Right ventricle myocardium inferior (tissue), 1 donor: ENCODE results near the gene STPG3. TPM values are rescaled to one million over a fixed set of nuclear protein-coding genes. Genes with fewer than 3 reads are reported as not detected.

ENCODE experiments used
- ATAC-seq: fragments of 200-7000 bp; cut with Tn5 transposase; one replicate; pipeline ENCODE4 v1.9.1; 2020; ENCODE audit warnings: mild to moderate bottlenecking, moderate library complexity
- DNase-seq: peaks from one replicate; pipeline ENCODE4 v3.0.0; 2021; ENCODE audit errors: missing footprints
- intact Hi-C: fragments of 100-400 bp; cut with DNase I; formaldehyde crosslinking; loops from one replicate; pipeline ENCODE4 v1.11.0; 2022
- long read RNA-seq: library from polyadenylated mRNA; unstranded; transcript quantifications from one replicate; pipeline ENCODE4 v2.0.0, GENCODE V29; 2021
- total RNA-seq: library from RNA; stranded (reverse); fragmentation: NEBNext Ultra II Directional; extraction: Animal tissue kit (Norgen Biotek cat#: 25700); gene quantifications from one replicate; pipeline ENCODE4 v1.2.1, GENCODE V29; 2021
- donor health status: DM: no; HTN: yes; CAD: no; lungs with severe emphysema.

The STPG3 gene
- total RNA-seq: 1.4 TPM
- long read RNA-seq, partial matches to known transcripts: 0 of 1 reads
- long read RNA-seq, other reads (novel, unspliced or antisense): 1 of 1 reads

GRCh38 chr9:137251194-137251461 lies at the start of gene STPG3:
STPG3 (plus strand) TSS chr9:137251286; CDS start chr9:137251287, 1 bp downstream.
- ATAC-seq: no peak
- no peak for DNase-seq
- intact Hi-C loops: no loop called here

DNA sequence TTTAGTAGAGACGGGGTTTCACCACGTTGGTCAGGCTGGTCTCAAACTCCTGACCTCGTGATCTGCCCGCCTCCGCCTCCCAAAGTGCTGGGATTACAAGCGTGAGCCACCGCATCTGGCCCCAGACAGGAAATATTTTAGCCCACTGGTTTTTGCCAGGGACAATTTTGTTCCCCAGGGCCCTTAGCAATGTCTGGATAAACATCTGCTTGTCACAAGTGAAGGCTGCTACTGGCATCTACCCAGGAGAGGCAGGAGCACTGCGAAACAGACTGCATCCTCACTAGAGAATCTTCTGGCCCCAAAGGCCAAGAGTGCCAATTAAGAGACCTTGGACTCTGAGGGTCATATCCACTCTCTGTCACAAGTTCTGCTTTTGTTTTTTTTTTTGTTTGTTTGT lies 48.1 kb upstream of the STPG3 start:
- no peak for DNase-seq
- no peak for ATAC-seq
- intact Hi-C loops: no loop called here

- no peak for DNase-seq
Observed at GRCh38 chr9:137204731-137205125, 46.4 kb upstream of the STPG3 start.

DNA sequence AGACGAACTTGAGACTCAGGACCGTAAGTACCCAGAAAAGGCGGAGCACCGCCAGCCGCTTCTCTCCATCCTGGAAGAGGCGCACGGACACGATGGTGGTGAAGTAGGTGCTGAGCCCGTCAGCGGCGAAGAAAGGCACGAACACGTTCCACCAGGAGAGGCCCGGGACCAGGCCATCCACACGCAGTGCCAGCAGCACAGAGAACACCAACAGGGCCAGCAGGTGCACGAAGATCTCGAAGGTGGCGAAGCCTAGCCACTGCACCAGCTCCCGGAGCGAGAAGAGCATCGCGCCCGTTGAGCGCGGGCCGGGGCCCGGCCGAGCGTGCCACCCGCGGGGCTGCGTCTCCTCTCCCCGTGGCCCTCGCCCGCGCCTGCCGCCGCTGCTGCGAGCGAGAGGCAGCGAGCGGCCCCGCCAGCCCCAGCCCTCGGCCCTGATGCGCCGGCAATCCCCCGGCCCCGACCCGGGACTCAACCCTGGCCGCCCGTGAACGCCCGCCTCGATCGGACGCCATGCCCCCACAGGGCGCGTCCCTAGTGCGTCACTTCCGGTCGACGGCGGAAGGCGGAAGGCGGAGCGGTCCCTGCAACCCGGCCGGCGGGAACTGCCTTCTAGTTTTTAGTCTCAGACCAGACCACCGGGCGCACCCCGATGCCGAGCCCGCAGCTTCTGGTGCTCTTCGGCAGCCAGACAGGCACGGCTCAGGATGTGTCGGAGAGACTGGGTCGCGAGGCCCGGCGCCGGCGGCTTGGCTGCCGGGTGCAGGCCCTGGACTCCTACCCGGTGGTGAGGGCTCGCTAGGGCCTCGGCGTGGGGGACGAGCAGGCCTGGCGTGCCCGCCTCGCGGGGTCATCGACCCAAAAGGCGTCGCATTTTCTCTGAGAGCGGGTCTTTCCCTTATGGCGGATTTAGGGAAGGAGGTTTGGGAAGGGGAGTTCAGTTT lies 45.7 kb upstream of the STPG3 start, which contains the start of the genes NDOR1 and TMEM203:
NDOR1 (plus strand) TSS at position 575 of the 944 bp plus-strand sequence; CDS start at position 653, 78 bp downstream.
TMEM203 (minus strand) TSS at position 523 of the 944 bp plus-strand sequence; CDS start at position 289, 234 bp downstream.
- ATAC-seq (peak; percentile 56), DNase-seq (peak; percentile 97)
- intact Hi-C loops: loop anchor here (2.0 kb wide), 1 partner anchor 17 kb away; the partner anchor contains the start of genes ANAPC2 and SSNA1

More at GRCh38 chr9:137204731-137205125, 46.4 kb upstream of the STPG3 start:
- ATAC-seq: no peak
- intact Hi-C loops: loop anchor here (2.0 kb wide), 1 partner anchor 16 kb away; the partner anchor contains the start of genes ANAPC2 and SSNA1

DNA sequence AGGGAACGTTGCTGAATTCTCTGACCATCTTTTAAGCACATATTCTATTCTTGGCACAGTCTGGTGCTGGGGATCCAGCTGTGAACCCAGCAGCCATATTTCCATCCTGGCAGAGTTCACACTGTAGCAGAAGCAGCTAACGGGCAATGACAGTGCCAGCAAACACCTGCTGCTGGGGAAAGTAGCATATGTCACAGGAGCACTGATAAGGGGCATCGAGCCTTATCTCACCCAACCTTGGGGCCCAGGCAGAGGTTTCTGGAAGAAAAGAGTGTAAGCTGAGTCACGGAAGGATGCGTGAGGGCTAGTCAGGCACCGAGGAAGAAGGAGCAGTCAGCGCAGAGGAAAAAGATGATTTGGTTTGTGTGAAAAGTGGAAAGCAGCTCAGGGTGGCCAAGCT lies 44.5 kb upstream of the STPG3 start:
- intact Hi-C loops: no loop called here
- DNase-seq (no peak), ATAC-seq (no peak)

DNA sequence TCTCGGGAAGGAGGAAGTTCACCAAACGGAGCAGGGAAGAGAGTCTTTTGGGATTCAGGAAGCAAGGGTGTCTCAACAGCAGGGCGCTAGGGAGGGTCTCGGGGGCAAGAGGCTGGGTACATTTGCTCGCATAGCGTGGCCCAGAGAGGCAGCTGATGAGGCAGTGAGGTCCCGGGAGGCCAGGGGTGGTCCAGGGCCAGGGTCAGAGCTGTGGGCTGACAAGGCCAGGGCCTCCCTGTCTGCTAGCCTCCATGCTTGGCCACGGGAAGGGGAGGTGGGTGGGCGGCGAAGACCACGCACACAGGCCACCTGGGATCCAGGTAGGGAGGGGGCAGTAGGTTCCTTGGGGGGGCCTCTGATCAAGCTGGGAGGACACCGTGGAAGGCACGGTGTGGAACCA lies 39.6 kb upstream of the STPG3 start:
- no peak for DNase-seq
- ATAC-seq: no peak
- intact Hi-C loops: no loop called here

- ATAC-seq (no peak), DNase-seq (no peak)
- intact Hi-C loops: no loop called here
Observed at GRCh38 chr9:137212520-137212919, 38.6 kb upstream of the STPG3 start.

- intact Hi-C loops: no loop called here
- no peak for DNase-seq
- ATAC-seq: no peak
Observed at GRCh38 chr9:137213160-137214060, 37.7 kb upstream of the STPG3 start.

GRCh38 chr9:137214620-137215019 lies 36.5 kb upstream of the STPG3 start:
- ATAC-seq (no peak), DNase-seq (no peak)
- intact Hi-C loops: no loop called here

GRCh38 chr9:137215196-137215986 lies 35.7 kb upstream of the STPG3 start:
- intact Hi-C loops: no loop called here
- ATAC-seq: no peak
- no peak for DNase-seq

GRCh38 chr9:137216188-137216965 lies 34.7 kb upstream of the STPG3 start:
- intact Hi-C loops: no loop called here
- ATAC-seq: no peak
- DNase-seq: no peak

- DNase-seq: peak; percentile 83
- intact Hi-C loops: no loop called here
- peak; percentile 63 for ATAC-seq
Observed at GRCh38 chr9:137217276-137218211, 33.5 kb upstream of the STPG3 start.

DNA sequence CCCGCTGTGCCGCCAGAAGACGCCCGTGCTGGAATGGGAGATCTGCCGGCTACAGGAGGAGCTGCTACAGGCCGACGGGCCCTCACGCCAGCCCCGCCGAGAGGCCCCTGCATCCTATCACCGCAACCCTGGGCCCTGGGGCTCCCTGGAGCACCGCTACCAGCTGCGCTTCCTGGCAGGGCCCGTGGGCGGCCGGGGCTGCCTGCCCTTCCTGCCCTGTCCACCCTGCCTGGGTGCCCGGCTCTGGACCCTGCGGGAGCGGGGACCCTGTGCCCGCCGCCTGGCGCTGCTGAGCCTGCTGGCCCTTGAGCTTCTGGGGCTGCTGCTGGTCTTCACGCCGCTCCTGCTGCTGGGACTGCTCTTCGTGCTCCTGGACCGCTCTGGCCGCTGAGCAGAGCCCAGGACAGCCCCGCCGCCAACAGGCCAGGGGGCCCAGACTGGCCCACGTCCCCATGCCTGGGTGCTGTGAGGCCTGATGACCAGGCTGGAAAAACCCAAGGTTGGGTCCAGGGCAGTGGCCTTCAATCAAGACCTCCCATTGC lies 32.8 kb upstream of the STPG3 start:
- no peak for ATAC-seq
- DNase-seq: no peak
- intact Hi-C loops: no loop called here

GRCh38 chr9:137218754-137219271 lies 32.3 kb upstream of the STPG3 start:
- intact Hi-C loops: no loop called here
- ATAC-seq (no peak), DNase-seq (no peak)

GRCh38 chr9:137219757-137220316 lies 31.2 kb upstream of the STPG3 start:
- intact Hi-C loops: loop anchor here (5.0 kb wide), 1 partner anchor 428 kb away; the partner anchor contains the start of gene TMEM141
- DNase-seq (no peak), ATAC-seq (no peak)
